ENCODE data around the gene SEPTIN12.

- TF ChIP-seq, protein P1, sequence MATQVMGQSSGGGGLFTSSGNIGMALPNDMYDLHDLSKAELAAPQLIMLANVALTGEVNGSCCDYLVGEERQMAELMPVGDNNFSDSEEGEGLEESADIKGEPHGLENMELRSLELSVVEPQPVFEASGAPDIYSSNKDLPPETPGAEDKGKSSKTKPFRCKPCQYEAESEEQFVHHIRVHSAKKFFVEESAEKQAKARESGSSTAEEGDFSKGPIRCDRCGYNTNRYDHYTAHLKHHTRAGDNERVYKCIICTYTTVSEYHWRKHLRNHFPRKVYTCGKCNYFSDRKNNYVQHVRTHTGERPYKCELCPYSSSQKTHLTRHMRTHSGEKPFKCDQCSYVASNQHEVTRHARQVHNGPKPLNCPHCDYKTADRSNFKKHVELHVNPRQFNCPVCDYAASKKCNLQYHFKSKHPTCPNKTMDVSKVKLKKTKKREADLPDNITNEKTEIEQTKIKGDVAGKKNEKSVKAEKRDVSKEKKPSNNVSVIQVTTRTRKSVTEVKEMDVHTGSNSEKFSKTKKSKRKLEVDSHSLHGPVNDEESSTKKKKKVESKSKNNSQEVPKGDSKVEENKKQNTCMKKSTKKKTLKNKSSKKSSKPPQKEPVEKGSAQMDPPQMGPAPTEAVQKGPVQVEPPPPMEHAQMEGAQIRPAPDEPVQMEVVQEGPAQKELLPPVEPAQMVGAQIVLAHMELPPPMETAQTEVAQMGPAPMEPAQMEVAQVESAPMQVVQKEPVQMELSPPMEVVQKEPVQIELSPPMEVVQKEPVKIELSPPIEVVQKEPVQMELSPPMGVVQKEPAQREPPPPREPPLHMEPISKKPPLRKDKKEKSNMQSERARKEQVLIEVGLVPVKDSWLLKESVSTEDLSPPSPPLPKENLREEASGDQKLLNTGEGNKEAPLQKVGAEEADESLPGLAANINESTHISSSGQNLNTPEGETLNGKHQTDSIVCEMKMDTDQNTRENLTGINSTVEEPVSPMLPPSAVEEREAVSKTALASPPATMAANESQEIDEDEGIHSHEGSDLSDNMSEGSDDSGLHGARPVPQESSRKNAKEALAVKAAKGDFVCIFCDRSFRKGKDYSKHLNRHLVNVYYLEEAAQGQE (IDR thresholded peaks at IDR 0.05): no peak
- TF ChIP-seq CTCF (IDR thresholded peaks at IDR 0.05; ENCODE audit: low read depth, low read length, missing input control) (no peak), TAF1 (conservative IDR thresholded peaks at IDR 0.05) (no peak), MAX (IDR thresholded peaks at IDR 0.05) (no peak), RXRA (IDR thresholded peaks at IDR 0.05) (no peak), RAD21 (IDR thresholded peaks at IDR 0.05) (no peak), FOXA2 (IDR thresholded peaks at IDR 0.05) (no peak), SP1 (IDR thresholded peaks at IDR 0.05) (no peak)
- TF ChIP-seq, protein P2, sequence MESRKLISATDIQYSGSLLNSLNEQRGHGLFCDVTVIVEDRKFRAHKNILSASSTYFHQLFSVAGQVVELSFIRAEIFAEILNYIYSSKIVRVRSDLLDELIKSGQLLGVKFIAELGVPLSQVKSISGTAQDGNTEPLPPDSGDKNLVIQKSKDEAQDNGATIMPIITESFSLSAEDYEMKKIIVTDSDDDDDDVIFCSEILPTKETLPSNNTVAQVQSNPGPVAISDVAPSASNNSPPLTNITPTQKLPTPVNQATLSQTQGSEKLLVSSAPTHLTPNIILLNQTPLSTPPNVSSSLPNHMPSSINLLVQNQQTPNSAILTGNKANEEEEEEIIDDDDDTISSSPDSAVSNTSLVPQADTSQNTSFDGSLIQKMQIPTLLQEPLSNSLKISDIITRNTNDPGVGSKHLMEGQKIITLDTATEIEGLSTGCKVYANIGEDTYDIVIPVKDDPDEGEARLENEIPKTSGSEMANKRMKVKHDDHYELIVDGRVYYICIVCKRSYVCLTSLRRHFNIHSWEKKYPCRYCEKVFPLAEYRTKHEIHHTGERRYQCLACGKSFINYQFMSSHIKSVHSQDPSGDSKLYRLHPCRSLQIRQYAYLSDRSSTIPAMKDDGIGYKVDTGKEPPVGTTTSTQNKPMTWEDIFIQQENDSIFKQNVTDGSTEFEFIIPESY (IDR thresholded peaks at IDR 0.05): no peak
These were observed 50.6 kb downstream of the SEPTIN12 start for GRCh38 chr16:4737545-4737944.
